ENCODE measurements around the gene DLGAP4.

DNA sequence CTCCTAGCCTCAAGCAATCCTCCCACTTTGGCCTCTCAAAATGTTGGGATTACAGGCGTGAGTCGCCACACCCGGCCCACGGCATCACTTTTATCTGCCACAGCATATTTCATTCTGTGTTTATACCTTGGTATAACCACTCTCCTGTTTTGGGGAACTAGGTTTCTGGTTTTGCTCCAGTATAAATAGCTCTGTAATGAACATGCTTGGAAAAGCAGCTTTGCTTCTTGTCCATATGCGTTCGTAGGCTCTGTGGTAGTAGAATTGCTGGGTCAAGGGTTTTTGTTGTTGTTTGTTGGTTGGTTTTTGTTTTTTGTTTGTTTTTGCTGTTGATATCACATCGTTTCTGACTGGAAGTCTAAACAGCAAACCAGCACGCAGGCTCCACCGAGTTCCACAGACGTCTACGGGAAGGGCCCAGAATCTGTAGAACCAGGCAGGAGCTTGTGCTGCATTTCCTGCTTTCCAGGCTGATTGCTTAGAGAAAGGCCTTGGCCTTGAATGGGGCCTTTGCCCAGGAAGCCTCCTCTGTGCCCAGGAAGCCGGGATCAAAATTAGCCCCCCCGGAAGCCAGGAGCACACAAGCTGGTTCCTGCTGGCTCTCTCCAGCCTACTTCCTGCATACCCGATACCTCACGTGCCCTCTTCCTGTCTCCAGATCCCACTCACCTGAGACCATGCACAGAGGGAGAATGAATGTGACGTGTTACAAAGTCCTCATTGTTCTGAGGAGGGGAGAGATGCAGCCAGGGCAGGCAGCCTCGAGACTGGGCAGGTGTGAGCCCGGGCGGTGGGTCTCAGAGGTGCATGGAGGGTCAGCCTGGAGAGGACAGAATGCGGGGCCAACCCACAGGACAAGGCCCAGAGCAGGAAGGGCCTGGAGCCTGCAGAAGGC, 35.1 kb upstream of the DLGAP4 start:
- TF ChIP-seq, protein P1, sequence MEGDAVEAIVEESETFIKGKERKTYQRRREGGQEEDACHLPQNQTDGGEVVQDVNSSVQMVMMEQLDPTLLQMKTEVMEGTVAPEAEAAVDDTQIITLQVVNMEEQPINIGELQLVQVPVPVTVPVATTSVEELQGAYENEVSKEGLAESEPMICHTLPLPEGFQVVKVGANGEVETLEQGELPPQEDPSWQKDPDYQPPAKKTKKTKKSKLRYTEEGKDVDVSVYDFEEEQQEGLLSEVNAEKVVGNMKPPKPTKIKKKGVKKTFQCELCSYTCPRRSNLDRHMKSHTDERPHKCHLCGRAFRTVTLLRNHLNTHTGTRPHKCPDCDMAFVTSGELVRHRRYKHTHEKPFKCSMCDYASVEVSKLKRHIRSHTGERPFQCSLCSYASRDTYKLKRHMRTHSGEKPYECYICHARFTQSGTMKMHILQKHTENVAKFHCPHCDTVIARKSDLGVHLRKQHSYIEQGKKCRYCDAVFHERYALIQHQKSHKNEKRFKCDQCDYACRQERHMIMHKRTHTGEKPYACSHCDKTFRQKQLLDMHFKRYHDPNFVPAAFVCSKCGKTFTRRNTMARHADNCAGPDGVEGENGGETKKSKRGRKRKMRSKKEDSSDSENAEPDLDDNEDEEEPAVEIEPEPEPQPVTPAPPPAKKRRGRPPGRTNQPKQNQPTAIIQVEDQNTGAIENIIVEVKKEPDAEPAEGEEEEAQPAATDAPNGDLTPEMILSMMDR (IDR thresholded peaks at IDR 0.05; ENCODE audit: low read length), result no peak
- no peak for TF ChIP-seq EZH2 (optimal IDR thresholded peaks at IDR 0.05; ENCODE audit: low read depth, low read length)
